Osteoblast (primary cell): Measurements from ENCODE around the gene TMTC2. TPM values are rescaled to one million over a fixed set of nuclear protein-coding genes. Genes with fewer than 3 reads are reported as not detected.

Source experiments
- DNase-seq: peaks from one replicate; pipeline ENCODE4 v3.0.0; 2011; ENCODE audit warnings: low spot score, mixed read lengths; ENCODE audit not compliant: insufficient read length; ENCODE audit errors: missing footprints
- H2AFZ ChIP-seq: 2 replicates; pipeline ENCODE4 v1.6.0; 2011; ENCODE audit warnings: mild to moderate bottlenecking, low read length
- H3K27ac ChIP-seq: 2 replicates; pipeline ENCODE4 v1.5.1; 2011; ENCODE audit warnings: mild to moderate bottlenecking, low read depth, low read length, moderate library complexity
- H3K27me3 ChIP-seq: 2 replicates; pipeline ENCODE4 v1.6.0; 2012; ENCODE audit warnings: mild to moderate bottlenecking, control low read depth, inconsistent platforms, low read length, moderate library complexity; ENCODE audit not compliant: insufficient read depth
- H3K36me3 ChIP-seq: 2 replicates; pipeline ENCODE4 v1.5.1; 2011; ENCODE audit warnings: mild to moderate bottlenecking, low read length, control low read depth, moderate library complexity; ENCODE audit not compliant: insufficient read depth
- H3K4me1 ChIP-seq: 2 replicates; pipeline ENCODE4 v1.5.1; 2011; ENCODE audit warnings: mild to moderate bottlenecking, low read length, control low read depth, moderate library complexity; ENCODE audit not compliant: insufficient read depth
- H3K4me2 ChIP-seq: 2 replicates; pipeline ENCODE4 v1.6.0; 2011; ENCODE audit warnings: mild to moderate bottlenecking, low read length; ENCODE audit not compliant: insufficient read depth
- H3K4me3 ChIP-seq: fragments of 200-600 bp; sonication (generic); 3 replicates; pipeline ENCODE4 v1.5.1; 2012; ENCODE audit warnings: mild to moderate bottlenecking, low read length, inconsistent platforms; ENCODE audit not compliant: insufficient read depth
- H3K79me2 ChIP-seq: 2 replicates; pipeline ENCODE4 v1.6.0; 2012; ENCODE audit warnings: mild to moderate bottlenecking, low read length, control low read depth, inconsistent platforms; ENCODE audit not compliant: insufficient read depth
- H3K9me3 ChIP-seq: 2 replicates; pipeline ENCODE4 v1.5.1; 2011; ENCODE audit warnings: low read depth, low read length, control low read depth
- H4K20me1 ChIP-seq: 2 replicates; pipeline ENCODE4 v1.6.0; 2012; ENCODE audit warnings: mild to moderate bottlenecking, low read length, control low read depth; ENCODE audit not compliant: insufficient read depth
- total RNA-seq: library from RNA; depleted of rRNA; stranded (reverse); fragments of >200 nt; gene quantifications from 2 replicates; pipeline ENCODE4 v1.2.3, GENCODE V29; 2012
- TF ChIP-seq, protein P1 (sequence below): IDR thresholded peaks from 2 replicates; pipeline ENCODE4 v1.5.1; 2011; ENCODE audit warnings: mild to moderate bottlenecking, low read depth, low read length, moderate library complexity; ENCODE audit errors: extremely low read depth

The TMTC2 gene
- total RNA-seq, 1 donor = 2.5 TPM

DNA sequence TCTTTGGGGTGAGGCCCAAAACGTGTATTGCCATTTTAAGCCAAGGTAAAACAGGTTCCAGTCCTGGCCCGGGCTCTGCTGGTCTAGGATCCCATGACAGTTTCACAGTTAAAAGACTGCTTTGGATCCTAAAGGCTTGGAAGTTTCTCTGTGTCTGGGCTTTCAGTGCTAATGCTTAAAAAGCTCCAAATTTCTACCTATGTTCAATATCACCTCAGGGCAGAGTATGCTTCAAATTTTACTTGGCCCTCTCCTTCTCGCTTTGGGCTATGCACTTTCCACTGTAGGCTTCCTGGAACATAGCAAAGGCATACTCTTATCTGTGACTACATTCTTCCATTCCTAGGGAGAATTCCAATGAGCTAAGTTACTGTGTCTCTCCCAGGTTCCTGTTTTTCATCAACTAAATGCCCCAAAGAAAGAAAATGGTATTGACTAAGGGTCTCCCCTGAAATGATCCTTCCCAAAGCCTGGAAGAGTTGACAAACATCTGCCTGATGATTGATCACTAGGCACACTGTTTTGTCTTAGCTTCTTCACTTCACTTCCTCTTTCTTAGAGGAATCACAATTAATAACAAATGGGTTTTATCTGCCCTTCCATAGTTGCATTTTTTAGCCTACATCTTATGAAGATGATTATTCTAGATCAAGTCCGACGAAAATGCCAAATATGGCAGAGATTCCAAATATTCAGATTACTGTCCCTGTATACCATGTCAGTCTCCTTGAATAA lies 79.4 kb downstream of the TMTC2 start:
- Histone ChIP-seq H3K4me2 (no peak overlapping the region), H3K79me2 (no peaks in the 10 kb centered on the region)

DNA sequence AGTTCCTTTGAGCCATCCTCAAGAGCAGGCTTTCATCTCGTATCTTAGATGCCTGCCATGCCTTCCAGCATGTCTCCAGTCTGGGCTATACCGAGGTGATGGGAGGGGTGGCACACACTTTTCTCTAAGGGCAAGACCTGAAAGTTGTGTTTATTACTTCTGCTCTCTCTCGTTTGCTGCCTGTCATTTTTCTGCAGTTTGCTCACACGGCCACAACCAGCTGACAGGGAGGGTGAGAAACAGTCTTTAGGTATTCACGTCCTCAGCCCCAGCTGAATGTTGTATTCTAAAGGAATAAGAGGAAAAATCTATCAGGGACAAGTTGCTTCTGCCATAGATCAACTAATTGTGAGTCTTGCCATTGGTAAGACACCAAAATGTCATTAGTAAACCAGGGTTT lies 88.0 kb downstream of the TMTC2 start:
- H3K79me2 ChIP-seq = no peaks in the 10 kb centered on the region
- no peak overlapping the region for H2AFZ ChIP-seq
- H3K9me3 ChIP-seq = no peaks in the 10 kb centered on the region
- no peak for DNase-seq
- H3K36me3 ChIP-seq = no peaks in the 10 kb centered on the region
- TF ChIP-seq, protein P1, sequence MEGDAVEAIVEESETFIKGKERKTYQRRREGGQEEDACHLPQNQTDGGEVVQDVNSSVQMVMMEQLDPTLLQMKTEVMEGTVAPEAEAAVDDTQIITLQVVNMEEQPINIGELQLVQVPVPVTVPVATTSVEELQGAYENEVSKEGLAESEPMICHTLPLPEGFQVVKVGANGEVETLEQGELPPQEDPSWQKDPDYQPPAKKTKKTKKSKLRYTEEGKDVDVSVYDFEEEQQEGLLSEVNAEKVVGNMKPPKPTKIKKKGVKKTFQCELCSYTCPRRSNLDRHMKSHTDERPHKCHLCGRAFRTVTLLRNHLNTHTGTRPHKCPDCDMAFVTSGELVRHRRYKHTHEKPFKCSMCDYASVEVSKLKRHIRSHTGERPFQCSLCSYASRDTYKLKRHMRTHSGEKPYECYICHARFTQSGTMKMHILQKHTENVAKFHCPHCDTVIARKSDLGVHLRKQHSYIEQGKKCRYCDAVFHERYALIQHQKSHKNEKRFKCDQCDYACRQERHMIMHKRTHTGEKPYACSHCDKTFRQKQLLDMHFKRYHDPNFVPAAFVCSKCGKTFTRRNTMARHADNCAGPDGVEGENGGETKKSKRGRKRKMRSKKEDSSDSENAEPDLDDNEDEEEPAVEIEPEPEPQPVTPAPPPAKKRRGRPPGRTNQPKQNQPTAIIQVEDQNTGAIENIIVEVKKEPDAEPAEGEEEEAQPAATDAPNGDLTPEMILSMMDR = no peak
- no peak overlapping the region for H3K4me2 ChIP-seq
- H3K4me3 ChIP-seq = no peak overlapping the region
- no peaks in the 10 kb centered on the region for H4K20me1 ChIP-seq
- no peaks in the 10 kb centered on the region for H3K27me3 ChIP-seq
- H3K27ac ChIP-seq = no peak overlapping the region
- no peaks in the 10 kb centered on the region for H3K4me1 ChIP-seq

More for the DNA sequence above, 79.4 kb downstream of the TMTC2 start:
- Histone ChIP-seq H3K36me3 (no peaks in the 10 kb centered on the region), H3K4me3 (no peak overlapping the region), H3K9me3 (no peaks in the 10 kb centered on the region), H3K27me3 (no peaks in the 10 kb centered on the region), H2AFZ (no peak overlapping the region), H3K4me1 (no peaks in the 10 kb centered on the region), H3K27ac (no peak overlapping the region), H4K20me1 (no peaks in the 10 kb centered on the region)
- no peak for DNase-seq
- TF ChIP-seq, protein P1 = no peak

DNA sequence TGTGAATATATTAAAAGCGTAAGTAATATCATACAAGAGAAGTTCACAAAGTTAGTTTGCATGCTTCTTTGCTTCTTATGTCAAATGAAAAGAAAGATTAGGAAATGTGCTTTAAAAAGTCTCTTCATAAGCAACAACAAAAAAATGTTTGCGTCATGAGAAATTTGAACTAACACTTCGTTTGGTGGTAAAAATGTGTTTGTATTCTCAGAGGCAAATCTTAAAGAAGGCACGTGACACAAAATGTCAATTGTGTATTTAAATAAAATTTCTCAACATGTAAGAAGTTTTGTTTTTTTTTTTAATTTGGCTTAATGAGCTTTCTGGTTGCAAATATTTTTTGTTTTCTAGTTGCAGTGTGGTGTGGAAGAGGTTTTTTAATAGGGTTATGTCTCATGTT lies 93.8 kb downstream of the TMTC2 start:
- TF ChIP-seq, protein P1 = no peak
- no peak for DNase-seq
- Histone ChIP-seq H3K27ac (no peak overlapping the region), H3K27me3 (no peaks in the 10 kb centered on the region), H3K4me1 (no peaks in the 10 kb centered on the region), H3K9me3 (no peaks in the 10 kb centered on the region), H3K79me2 (no peaks in the 10 kb centered on the region), H2AFZ (no peak overlapping the region), H3K36me3 (no peaks in the 10 kb centered on the region), H3K4me3 (no peak overlapping the region), H3K4me2 (no peak overlapping the region), H4K20me1 (no peaks in the 10 kb centered on the region)

- Histone ChIP-seq H3K79me2 (no peaks in the 10 kb centered on the region), H4K20me1 (no peaks in the 10 kb centered on the region), H3K36me3 (no peaks in the 10 kb centered on the region), H3K4me2 (no peak overlapping the region), H3K9me3 (no peaks in the 10 kb centered on the region), H2AFZ (no peak overlapping the region), H3K27ac (no peak overlapping the region), H3K4me3 (no peak overlapping the region), H3K27me3 (no peaks in the 10 kb centered on the region), H3K4me1 (no peaks in the 10 kb centered on the region)
- DNase-seq = no peak
- TF ChIP-seq, protein P1 = no peak
These were observed 94.7 kb downstream of the TMTC2 start for GRCh38 chr12:82781309-82781997.
